Lung (tissue), 12 donors: ENCODE results near the gene NXNL2. TPM values are rescaled to one million over a fixed set of nuclear protein-coding genes. Genes with fewer than 3 reads are reported as not detected.
A peak's percentile ranks its signal among the peaks of the same experiment; 100 is the strongest.

Source experiments
- ATAC-seq: fragments of 200-7000 bp; cut with Tn5 transposase; one replicate; pipeline ENCODE4 v1.9.1; 2020; ENCODE audit warnings: moderate number of reproducible peaks; ENCODE audit not compliant: insufficient read depth, low FRiP score
- DNase-seq, 3 donors: peaks; one replicate each; pipeline ENCODE4 v3.0.0-alpha.2; 2013 to 2017
- H3K27ac ChIP-seq, 2 donors: one replicate each; pipeline ENCODE4 v1.5.1; 2013; ENCODE audit warnings: mild to moderate bottlenecking in 2 of 2, moderate library complexity in 2 of 2, control low read depth in 1 of 2, inconsistent platforms in 1 of 2, low read depth in 1 of 2, low read length in 1 of 2
- H3K27me3 ChIP-seq, 3 donors: one replicate each; pipeline ENCODE4 v1.5.1; 2013; ENCODE audit warnings: low read length in 2 of 3; ENCODE audit not compliant: control insufficient read depth in 3 of 3, insufficient read depth in 3 of 3
- H3K36me3 ChIP-seq, 4 donors: one replicate each; pipeline ENCODE4 v1.5.1; 2013; ENCODE audit warnings: low read length in 4 of 4, mild to moderate bottlenecking in 1 of 4, moderate library complexity in 1 of 4; ENCODE audit not compliant: control insufficient read depth in 4 of 4, insufficient read depth in 4 of 4
- H3K4me1 ChIP-seq, 5 donors: one replicate each; pipeline ENCODE4 v1.5.1; 2013; ENCODE audit warnings: low read length in 5 of 5, mild to moderate bottlenecking in 2 of 5, moderate library complexity in 1 of 5; ENCODE audit not compliant: control insufficient read depth in 5 of 5, insufficient read depth in 5 of 5
- H3K4me3 ChIP-seq: one replicate; pipeline ENCODE4 v1.5.1; 2013; ENCODE audit warnings: mild to moderate bottlenecking, control low read depth, moderate library complexity
- H3K9ac ChIP-seq, 2 donors: one replicate each; pipeline ENCODE4 v1.5.1; 2013; ENCODE audit warnings: low read length in 2 of 2, control low read depth in 1 of 2; ENCODE audit not compliant: insufficient read depth in 1 of 2
- H3K9me3 ChIP-seq, 4 donors: one replicate each; pipeline ENCODE4 v1.5.1; 2013; ENCODE audit warnings: low read length in 3 of 4, mild to moderate bottlenecking in 1 of 4, moderate library complexity in 1 of 4; ENCODE audit not compliant: control insufficient read depth in 4 of 4, insufficient read depth in 3 of 4
- WGBS, 2 donors: extraction: QIAGEN DNeasy Blood & Tissue Kit; methylation state at CpG; one replicate each; pipeline ENCODE4 v1.1.7; 2013; 5-methylcytosine and 5-hydroxymethylcytosine counted together
- polyA plus RNA-seq, 2 donors: library from polyadenylated mRNA; stranded (reverse); fragments of 200-250 nt; gene quantifications; one replicate each; pipeline ENCODE4 v1.2.1, GENCODE V29; 2013
- total RNA-seq, 2 donors: library from RNA; depleted of rRNA in 1 of 2; stranded (reverse); fragments of >200 nt in 1 of 2; gene quantifications; one replicate each; pipeline ENCODE4 v1.2.1, GENCODE V29; 2014 to 2021
- TF ChIP-seq, protein P1 (sequence below): IDR thresholded peaks from 2 replicates; pipeline ENCODE4 v1.5.1; 2012; ENCODE audit warnings: mild to moderate bottlenecking; ENCODE audit errors: control extremely low read depth, extremely low read depth
- donor health status: control.
- donor health status: control.
- donor health status: Bipolar disorder and iron deficiency.
- donor health status: healthy.
- donor health status: DM: yes; HTN: yes; CAD: no.

NXNL2 gene
- total and polyA plus RNA-seq, 4 donors = 0.09 to 0.91 (median 0.43) TPM

DNA sequence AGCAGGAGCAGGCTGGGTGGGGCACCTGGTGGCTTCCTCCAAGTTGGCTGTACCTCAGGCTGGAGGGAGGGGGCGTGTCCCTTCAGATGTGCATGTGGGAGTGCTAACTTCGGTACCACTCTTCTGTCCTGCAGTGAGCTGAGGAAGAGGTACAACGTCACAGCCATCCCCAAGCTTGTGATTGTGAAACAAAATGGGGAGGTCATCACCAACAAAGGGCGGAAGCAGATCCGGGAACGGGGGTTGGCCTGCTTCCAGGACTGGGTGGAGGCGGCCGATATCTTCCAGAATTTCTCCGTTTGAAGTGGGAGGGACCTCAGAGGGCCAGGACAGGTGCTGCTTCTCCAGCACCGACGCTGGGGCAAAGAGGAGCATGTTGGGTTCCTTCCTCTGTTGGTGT, 9.3 kb downstream of the NXNL2 start:
- Histone ChIP-seq H3K27me3 (no peaks in the 10 kb centered on the region), H3K36me3 (no peaks in the 10 kb centered on the region), H3K27ac (no peak overlapping the region), H3K9me3 (peaks cover 0 to 4% (median 0%) of the 10 kb centered on the region in 4 donors), H3K4me3 (no peak overlapping the region), H3K4me1 (peaks cover 0 to 2% (median 0%) of the 10 kb centered on the region in 5 donors), H3K9ac (no peak overlapping the region)
- ATAC-seq = no peak
- TF ChIP-seq, protein P1, sequence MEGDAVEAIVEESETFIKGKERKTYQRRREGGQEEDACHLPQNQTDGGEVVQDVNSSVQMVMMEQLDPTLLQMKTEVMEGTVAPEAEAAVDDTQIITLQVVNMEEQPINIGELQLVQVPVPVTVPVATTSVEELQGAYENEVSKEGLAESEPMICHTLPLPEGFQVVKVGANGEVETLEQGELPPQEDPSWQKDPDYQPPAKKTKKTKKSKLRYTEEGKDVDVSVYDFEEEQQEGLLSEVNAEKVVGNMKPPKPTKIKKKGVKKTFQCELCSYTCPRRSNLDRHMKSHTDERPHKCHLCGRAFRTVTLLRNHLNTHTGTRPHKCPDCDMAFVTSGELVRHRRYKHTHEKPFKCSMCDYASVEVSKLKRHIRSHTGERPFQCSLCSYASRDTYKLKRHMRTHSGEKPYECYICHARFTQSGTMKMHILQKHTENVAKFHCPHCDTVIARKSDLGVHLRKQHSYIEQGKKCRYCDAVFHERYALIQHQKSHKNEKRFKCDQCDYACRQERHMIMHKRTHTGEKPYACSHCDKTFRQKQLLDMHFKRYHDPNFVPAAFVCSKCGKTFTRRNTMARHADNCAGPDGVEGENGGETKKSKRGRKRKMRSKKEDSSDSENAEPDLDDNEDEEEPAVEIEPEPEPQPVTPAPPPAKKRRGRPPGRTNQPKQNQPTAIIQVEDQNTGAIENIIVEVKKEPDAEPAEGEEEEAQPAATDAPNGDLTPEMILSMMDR = no peak
- 51 to 62% methylated on average over 11 of the region's 11 CpGs for whole genome bisulfite sequencing, 2 donors
- peak in 2 of 3 donors; percentile 13 to 50 for DNase-seq

DNA sequence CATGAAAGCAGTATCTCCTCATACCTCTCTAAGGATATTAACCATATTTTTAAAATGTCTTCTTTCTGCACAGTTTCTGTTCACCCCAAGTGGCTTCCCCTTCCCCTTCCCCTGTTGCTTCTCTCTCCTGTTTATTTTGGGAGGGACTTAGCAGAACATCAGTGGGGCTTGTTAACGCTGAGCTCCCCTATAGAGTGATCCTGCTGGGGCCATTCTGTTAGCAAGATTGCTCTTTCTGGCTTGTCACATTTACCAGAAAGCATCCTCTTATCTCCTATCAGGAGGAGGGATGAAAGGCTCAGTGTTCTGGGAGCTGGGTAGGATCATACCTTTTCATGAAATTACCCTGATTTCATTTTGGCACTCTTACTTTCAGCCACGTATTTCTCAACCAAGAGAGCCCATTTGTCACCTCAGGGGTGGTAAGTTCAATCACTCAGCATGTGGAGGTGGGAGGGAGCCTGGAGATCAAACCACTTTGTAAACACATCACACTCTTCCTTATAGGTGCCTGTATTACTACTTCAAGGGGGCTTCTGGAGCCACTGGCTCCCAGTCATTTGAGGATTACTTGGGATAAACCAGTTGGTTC, 16.7 kb downstream of the NXNL2 start:
- ATAC-seq (no peak), DNase-seq (no peak)
- H3K4me1 ChIP-seq = peaks cover 0 to 2% (median 0%) of the 10 kb centered on the region in 5 donors
- H3K27ac ChIP-seq = no peak overlapping the region
- WGBS, 2 donors = 61 to 65% methylated on average over 2 of the region's 2 CpGs
- H3K4me3 ChIP-seq = no peak overlapping the region
- H3K36me3 ChIP-seq = no peaks in the 10 kb centered on the region
- no peaks in the 10 kb centered on the region for H3K27me3 ChIP-seq
- H3K9me3 ChIP-seq = peaks cover 0 to 8% (median 0%) of the 10 kb centered on the region in 4 donors
- TF ChIP-seq, protein P1 = no peak
- no peak overlapping the region for H3K9ac ChIP-seq

DNA sequence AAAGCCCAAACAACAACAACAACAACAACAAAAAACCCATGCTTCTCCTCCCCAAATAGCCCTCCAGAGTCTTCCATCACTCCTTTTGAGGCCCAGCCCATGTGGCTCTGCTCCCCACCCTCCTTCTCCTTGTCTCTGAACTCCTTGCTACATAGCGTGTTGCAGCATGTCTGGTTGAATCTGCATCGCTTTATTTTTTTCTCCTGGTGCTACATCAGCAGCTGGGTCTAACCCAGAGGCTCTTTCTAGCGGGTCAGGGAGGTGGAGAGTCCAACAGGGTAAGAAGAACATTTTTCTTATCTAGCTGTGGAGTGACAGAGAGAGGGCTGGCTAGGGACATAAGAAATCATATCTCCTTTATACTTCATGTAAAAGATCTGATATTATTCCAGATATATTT, 18.4 kb downstream of the NXNL2 start:
- H3K27ac ChIP-seq = no peak overlapping the region
- ATAC-seq = no peak
- peaks cover 0 to 2% (median 0%) of the 10 kb centered on the region in 5 donors for H3K4me1 ChIP-seq
- H3K27me3 ChIP-seq = no peaks in the 10 kb centered on the region
- H3K9ac ChIP-seq = no peak overlapping the region
- DNase-seq = no peak
- WGBS, 2 donors = 87 to 91% methylated on average over 3 of the region's 3 CpGs
- no peaks in the 10 kb centered on the region for H3K36me3 ChIP-seq
- H3K9me3 ChIP-seq = peaks cover 0 to 8% (median 0%) of the 10 kb centered on the region in 4 donors
- no peak overlapping the region for H3K4me3 ChIP-seq
- TF ChIP-seq, protein P1 = no peak
